HL-60 (cell line): Measurements from ENCODE around the gene WWOX.

Experiments
- CTCF ChIP-seq: IDR thresholded peaks from one replicate; pipeline ENCODE4 v1.5.1; 2011; ENCODE audit warnings: low read length, control low read depth, inconsistent platforms; ENCODE audit not compliant: insufficient read depth
- GABPA ChIP-seq: IDR thresholded peaks from 2 replicates; pipeline ENCODE4 v1.6.1; 2012; ENCODE audit warnings: low read depth

GRCh38 chr16:78289844-78290277, 190.4 kb downstream of the WWOX start:
- TF ChIP-seq CTCF (no peak), GABPA (no peak)
